ENCODE measurements around the gene CDHR2.

CDHR2 gene

DNA sequence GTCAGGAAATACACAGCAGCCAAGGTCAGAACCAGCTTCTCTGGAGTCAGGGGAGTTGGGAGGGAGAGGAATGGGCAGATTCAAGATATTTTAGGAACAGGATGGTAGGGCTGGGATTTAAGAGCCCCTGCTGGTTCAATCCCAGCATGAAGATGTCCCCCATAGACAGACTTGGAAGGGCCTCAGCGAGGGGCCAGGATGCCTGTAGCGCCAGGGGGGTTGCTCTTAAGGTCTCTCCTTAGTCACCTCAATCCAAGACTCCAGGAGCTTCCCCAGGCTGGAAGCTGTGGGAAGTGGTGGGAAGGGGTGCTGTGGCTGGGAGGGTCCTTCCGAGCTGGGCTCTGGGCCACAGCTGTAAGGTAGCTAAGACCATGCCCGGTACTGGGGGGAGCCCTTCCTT is 90.1 kb downstream of the CDHR2 start:
- DNase-seq (ENCODE audit: low spot score) = no peak

DNA sequence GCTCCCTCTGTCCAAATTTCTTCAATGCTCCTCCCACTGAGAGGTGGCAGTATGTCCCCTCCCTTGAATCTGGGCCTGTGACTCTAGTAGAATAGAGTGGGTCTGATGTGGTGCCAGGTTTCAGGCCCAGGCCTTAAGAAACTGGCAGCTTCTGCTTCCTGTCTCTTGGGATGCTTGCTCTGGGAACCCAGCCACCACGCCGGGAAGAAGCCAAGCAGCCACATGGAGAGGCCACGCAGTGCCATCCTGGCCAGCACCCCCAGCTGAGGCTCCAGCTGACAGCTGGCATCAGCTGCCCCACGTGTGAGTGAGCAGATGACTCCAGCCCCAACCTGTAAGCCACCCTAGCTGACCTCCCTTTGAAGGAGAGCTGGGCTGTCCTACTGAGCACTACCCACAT is 90.8 kb downstream of the CDHR2 start:
- no peak for DNase-seq (ENCODE audit: low spot score)

DNA sequence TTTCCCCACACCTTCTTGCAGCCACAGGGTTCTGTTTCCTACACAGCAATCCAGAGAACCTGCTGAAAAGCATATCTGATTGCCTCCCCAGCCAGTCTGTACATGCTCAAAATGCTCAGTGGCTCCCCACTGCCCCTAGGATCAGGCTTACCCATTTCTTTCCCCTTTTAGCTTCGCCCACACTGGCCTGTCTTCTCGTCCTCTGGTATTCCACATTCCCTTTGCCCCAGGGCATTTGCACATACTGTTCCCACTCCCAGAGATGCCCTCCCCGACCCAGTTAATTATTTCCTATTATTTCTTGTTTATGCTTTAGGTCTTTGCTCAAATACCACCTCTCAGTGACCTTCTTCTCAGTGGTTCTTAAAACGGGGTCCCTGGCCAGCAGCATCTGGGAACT is 91.5 kb downstream of the CDHR2 start:
- no peak for DNase-seq (ENCODE audit: low spot score)

DNA sequence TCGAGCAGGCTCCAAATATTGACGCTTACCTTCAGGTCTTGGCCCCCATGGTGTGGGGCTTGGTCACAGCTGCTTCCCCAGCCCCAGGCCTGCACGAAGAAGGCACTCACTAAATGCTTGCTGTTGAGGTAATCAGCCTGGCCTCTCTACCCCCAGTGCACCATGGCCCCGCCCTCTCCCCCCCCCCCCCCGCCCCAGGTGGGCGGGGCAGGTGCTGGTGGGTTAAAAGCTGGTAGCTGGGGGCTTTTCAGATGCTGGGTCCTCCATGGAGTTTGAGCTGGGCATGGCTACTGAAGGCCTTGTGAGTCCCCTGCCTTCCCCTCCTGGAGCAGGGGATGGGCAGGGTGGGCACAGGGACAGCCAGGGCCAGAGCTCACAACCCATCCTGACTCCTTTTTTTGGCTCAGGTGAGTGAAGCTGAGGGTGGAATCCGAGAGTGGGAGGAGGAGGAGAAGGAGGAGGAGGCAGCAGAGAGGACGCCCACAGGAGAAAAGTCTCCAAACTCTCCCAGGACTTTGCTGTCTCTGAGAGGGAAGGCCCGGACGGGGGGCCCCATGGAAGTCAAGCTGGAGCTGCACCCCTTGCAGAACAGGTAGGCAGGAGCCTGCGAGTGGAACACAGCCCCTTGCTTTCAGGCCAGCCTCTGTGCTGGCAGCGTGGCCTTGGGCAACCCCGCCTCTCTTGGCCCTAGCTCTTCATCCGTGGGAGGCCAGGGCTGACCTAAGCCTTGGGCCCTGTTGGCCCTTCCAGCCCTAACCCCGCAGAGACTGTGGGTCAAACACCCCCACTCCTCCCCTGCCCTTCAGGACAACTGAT is 93.7 kb downstream of the CDHR2 start:
- DNase-seq (ENCODE audit: low spot score) = no peak

DNA sequence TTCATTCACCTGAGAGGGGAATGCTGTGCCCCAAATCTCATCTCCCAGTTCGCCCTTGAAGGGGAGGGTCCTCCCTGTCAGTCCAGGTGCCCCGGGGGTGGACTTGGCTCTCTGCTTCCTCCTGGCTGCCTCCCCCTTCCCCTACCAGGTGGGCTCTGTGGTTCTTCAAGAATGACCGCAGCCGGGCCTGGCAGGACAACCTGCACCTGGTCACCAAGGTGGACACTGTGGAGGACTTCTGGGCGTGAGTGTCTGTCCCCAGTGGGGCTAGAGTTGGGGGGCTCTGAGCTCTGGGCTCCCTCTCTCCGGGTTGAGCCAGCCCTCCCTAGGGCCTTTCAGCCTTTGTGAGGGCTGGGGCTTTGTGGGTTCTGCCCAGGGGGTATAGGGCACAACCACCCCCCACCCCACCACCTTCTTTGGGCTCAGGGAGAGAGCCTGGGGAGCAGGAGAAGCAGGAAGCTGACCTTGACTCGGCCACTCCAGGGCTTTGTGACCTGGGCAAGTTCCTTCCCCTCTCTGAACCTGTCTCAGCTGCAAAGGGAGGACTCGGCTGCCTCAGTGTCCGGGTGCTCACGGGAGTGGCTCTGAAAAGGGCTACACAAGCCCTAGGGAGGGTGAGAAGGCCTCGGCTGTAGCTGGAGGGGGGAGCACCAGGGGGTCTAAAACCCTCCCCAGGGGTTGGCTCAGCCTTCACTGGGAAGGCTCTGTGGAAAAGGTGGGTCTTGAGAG is 94.5 kb downstream of the CDHR2 start:
- DNase-seq (ENCODE audit: low spot score) = no peak

DNA sequence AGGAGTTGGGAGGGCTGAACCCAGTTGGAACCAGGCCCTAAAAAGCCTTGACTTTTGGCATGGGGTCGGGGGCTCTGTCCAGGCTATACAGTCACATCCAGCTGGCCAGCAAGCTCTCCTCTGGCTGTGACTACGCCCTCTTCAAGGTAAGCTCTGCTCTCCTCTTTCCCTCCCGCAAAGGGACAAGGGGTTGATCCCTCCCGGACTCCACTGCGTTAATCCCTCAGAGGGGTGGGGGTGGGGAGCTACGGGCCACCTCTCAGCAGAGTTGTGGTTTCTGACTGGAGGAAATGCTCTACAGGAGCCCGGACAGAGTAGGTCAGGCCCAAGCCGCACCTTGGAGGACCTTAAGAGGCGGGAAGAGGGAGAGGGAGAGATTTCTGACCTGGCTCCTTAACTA is 95.2 kb downstream of the CDHR2 start:
- no peak for DNase-seq (ENCODE audit: low spot score)

DNA sequence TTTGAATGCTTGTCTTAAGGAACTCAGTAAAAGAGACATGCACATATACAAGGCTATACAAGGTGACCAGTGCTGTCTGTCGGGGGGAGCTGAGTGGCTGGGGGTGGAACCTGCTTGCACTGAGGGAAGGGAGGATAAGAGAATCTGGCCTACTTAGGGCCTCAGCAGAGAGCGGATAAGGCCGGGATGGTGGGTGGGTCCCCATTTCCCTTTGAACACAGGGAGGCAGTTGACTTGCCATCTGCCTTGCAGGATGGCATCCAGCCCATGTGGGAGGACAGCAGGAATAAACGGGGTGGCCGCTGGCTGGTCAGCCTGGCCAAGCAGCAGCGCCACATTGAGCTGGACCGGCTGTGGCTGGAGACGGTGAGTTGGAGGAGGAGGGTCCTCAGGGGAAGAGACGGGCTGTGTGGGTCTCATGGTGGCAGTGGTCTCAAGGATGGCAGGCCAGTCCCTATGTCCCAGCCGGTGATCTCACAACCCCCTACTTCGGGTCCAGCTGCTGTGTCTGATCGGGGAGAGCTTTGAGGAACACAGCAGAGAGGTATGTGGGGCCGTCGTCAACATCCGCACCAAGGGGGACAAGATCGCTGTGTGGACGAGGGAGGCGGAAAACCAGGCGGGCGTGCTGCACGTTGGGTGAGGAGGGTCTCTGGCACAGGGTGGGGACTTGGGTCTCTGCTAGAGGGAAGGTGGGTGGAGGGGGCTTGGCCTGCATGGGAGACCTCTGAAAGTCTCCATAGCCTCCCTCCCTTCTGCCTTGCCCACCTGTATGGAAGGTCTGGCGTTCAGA is 95.9 kb downstream of the CDHR2 start:
- no peak for DNase-seq (ENCODE audit: low spot score)
